ENCODE measurements around the gene ASTN2. TPM values are rescaled to one million over a fixed set of nuclear protein-coding genes. Genes with fewer than 3 reads are reported as not detected.

Gene ASTN2
- polyA plus RNA-seq, 1 donor from 2014 or later, result 6.8 TPM

DNA sequence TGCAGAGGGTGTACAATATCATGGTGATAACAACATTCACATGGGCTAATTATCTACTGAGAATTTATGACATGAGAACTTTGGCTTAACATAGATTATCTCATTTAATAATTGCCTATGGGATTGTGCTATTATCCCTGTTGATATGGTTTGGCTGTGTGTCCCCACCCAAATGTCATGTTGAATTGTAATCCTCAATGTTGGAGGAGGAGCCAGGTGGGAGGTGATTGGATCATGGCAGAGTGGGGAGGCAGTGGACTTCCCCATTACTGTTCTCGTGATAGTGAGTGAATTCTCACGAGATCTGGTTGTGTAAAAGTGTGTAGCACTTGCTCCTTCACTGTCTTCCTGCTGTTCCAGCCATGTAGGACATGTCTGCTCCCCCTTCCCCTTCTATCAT, 541.4 kb downstream of the ASTN2 start:
- Histone ChIP-seq H3K4me3 (ENCODE audit: low read length) (no peak overlapping the region), H3K9ac (ENCODE audit: low read length) (no peak overlapping the region), H3K4me2 (ENCODE audit: low read length) (no peak overlapping the region), H3F3A (ENCODE audit: insufficient read depth, low read length, poor library complexity, severe bottlenecking) (no peaks in the 10 kb centered on the region), H3K9me3 (ENCODE audit: low read length) (no peaks in the 10 kb centered on the region), H2AFZ (ENCODE audit: low read depth, low read length) (no peak overlapping the region), H3K27me3 (ENCODE audit: insufficient read depth, low read depth, low read length) (no peaks in the 10 kb centered on the region), H4K20me1 (ENCODE audit: insufficient read depth) (no peaks in the 10 kb centered on the region), H3K27ac (ENCODE audit: low read length) (no peak overlapping the region), H3K9me2 (ENCODE audit: insufficient read depth, low read length) (no peaks in the 10 kb centered on the region), H3K79me2 (replicated peaks; ENCODE audit: insufficient read depth, low read length) (no peaks in the 10 kb centered on the region), H3K36me3 (ENCODE audit: insufficient read depth, low read length) (no peaks in the 10 kb centered on the region)
- TF ChIP-seq POLR2AphosphoS5 (IDR thresholded peaks at IDR 0.05) (no peak), RAD21 (conservative IDR thresholded peaks at IDR 0.05) (no peak), MXI1 (conservative IDR thresholded peaks at IDR 0.05; ENCODE audit: poor library complexity, severe bottlenecking) (no peak), EP300 (conservative IDR thresholded peaks at IDR 0.05; ENCODE audit: poor library complexity, severe bottlenecking) (no peak), SMC3 (conservative IDR thresholded peaks at IDR 0.05; ENCODE audit: poor library complexity) (no peak), EZH2 (IDR thresholded peaks at IDR 0.05; ENCODE audit: borderline replicate concordance, insufficient read depth, low read length, poor library complexity, severe bottlenecking) (no peak), TAF1 (IDR thresholded peaks at IDR 0.05; ENCODE audit: low read depth) (no peak)
- TF ChIP-seq, protein P1, sequence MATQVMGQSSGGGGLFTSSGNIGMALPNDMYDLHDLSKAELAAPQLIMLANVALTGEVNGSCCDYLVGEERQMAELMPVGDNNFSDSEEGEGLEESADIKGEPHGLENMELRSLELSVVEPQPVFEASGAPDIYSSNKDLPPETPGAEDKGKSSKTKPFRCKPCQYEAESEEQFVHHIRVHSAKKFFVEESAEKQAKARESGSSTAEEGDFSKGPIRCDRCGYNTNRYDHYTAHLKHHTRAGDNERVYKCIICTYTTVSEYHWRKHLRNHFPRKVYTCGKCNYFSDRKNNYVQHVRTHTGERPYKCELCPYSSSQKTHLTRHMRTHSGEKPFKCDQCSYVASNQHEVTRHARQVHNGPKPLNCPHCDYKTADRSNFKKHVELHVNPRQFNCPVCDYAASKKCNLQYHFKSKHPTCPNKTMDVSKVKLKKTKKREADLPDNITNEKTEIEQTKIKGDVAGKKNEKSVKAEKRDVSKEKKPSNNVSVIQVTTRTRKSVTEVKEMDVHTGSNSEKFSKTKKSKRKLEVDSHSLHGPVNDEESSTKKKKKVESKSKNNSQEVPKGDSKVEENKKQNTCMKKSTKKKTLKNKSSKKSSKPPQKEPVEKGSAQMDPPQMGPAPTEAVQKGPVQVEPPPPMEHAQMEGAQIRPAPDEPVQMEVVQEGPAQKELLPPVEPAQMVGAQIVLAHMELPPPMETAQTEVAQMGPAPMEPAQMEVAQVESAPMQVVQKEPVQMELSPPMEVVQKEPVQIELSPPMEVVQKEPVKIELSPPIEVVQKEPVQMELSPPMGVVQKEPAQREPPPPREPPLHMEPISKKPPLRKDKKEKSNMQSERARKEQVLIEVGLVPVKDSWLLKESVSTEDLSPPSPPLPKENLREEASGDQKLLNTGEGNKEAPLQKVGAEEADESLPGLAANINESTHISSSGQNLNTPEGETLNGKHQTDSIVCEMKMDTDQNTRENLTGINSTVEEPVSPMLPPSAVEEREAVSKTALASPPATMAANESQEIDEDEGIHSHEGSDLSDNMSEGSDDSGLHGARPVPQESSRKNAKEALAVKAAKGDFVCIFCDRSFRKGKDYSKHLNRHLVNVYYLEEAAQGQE (IDR thresholded peaks at IDR 0.05; ENCODE audit: borderline replicate concordance), result no peak
- TF ChIP-seq, protein P2, sequence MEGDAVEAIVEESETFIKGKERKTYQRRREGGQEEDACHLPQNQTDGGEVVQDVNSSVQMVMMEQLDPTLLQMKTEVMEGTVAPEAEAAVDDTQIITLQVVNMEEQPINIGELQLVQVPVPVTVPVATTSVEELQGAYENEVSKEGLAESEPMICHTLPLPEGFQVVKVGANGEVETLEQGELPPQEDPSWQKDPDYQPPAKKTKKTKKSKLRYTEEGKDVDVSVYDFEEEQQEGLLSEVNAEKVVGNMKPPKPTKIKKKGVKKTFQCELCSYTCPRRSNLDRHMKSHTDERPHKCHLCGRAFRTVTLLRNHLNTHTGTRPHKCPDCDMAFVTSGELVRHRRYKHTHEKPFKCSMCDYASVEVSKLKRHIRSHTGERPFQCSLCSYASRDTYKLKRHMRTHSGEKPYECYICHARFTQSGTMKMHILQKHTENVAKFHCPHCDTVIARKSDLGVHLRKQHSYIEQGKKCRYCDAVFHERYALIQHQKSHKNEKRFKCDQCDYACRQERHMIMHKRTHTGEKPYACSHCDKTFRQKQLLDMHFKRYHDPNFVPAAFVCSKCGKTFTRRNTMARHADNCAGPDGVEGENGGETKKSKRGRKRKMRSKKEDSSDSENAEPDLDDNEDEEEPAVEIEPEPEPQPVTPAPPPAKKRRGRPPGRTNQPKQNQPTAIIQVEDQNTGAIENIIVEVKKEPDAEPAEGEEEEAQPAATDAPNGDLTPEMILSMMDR (IDR thresholded peaks at IDR 0.05; ENCODE audit: poor library complexity, severe bottlenecking), result no peak

DNA sequence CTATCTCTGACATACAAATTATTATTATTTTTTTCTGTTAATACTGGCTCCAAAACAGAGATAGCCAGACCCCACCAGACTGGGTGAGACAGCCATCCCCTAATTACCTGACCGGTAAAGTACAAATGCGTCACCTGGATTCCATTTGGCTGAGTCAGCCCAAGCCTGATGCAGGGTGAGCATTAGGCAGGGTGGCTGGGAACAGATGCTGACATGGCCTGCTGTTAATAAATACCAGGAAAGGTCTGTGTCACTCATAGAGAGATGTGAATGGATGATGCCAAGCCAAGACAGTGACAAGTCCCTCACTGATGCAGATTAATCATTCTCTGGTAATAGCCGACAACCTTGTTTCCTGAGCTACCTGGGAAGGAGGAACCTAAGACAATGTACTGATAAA, 544.3 kb downstream of the ASTN2 start:
- H3K27me3 ChIP-seq (ENCODE audit: insufficient read depth, low read depth, low read length), result no peaks in the 10 kb centered on the region
- H3K79me2 ChIP-seq (replicated peaks; ENCODE audit: insufficient read depth, low read length), result no peaks in the 10 kb centered on the region
- no peaks in the 10 kb centered on the region for H3K36me3 ChIP-seq (ENCODE audit: insufficient read depth, low read length)
- no peak overlapping the region for H3K4me3 ChIP-seq (ENCODE audit: low read length)
- TF ChIP-seq EZH2 (IDR thresholded peaks at IDR 0.05; ENCODE audit: borderline replicate concordance, insufficient read depth, low read length, poor library complexity, severe bottlenecking), result no peak
- no peak for TF ChIP-seq TAF1 (IDR thresholded peaks at IDR 0.05; ENCODE audit: low read depth)
- peak; percentile 10 for TF ChIP-seq RAD21 (conservative IDR thresholded peaks at IDR 0.05)
- peak; percentile 48 for TF ChIP-seq POLR2AphosphoS5 (IDR thresholded peaks at IDR 0.05)
- TF ChIP-seq SMC3 (conservative IDR thresholded peaks at IDR 0.05; ENCODE audit: poor library complexity), result no peak
- TF ChIP-seq, protein P1 (IDR thresholded peaks at IDR 0.05; ENCODE audit: borderline replicate concordance), result no peak
- TF ChIP-seq MXI1 (conservative IDR thresholded peaks at IDR 0.05; ENCODE audit: poor library complexity, severe bottlenecking), result no peak
- peak; percentile 78 for TF ChIP-seq EP300 (conservative IDR thresholded peaks at IDR 0.05; ENCODE audit: poor library complexity, severe bottlenecking)
- TF ChIP-seq, protein P2 (IDR thresholded peaks at IDR 0.05; ENCODE audit: poor library complexity, severe bottlenecking), result no peak
- H3K27ac ChIP-seq (ENCODE audit: low read length), result no peak overlapping the region
- H3K9me3 ChIP-seq (ENCODE audit: low read length), result no peaks in the 10 kb centered on the region
- H4K20me1 ChIP-seq (ENCODE audit: insufficient read depth), result no peaks in the 10 kb centered on the region
- H3K9me2 ChIP-seq (ENCODE audit: insufficient read depth, low read length), result no peaks in the 10 kb centered on the region
- H3K9ac ChIP-seq (ENCODE audit: low read length), result no peak overlapping the region
- no peaks in the 10 kb centered on the region for H3F3A ChIP-seq (ENCODE audit: insufficient read depth, low read length, poor library complexity, severe bottlenecking)
- no peak overlapping the region for H2AFZ ChIP-seq (ENCODE audit: low read depth, low read length)
- H3K4me2 ChIP-seq (ENCODE audit: low read length), result no peak overlapping the region
